DOHH2 (cell line): ENCODE data around the gene USP9X.

Experiments
- H3F3A ChIP-seq: fragments of 200-600 bp; sonication (generic), shearing (Covaris generic); 2 replicates; pipeline ENCODE4 v1.6.0; 2016; ENCODE audit warnings: antibody characterized with exemption, mild to moderate bottlenecking; ENCODE audit not compliant: control insufficient read depth, insufficient read depth
- H3K27ac ChIP-seq: fragments of 200-600 bp; sonication (generic); 2 replicates; pipeline ENCODE4 v1.5.1; 2014; ENCODE audit warnings: low read depth, mild to moderate bottlenecking, low read length, moderate library complexity
- H3K27me3 ChIP-seq: fragments of 200-600 bp; sonication (generic); 2 replicates; pipeline ENCODE4 v1.6.1; 2014; ENCODE audit warnings: mild to moderate bottlenecking, low read length, mixed read lengths; ENCODE audit not compliant: control insufficient read depth
- H3K36me3 ChIP-seq: fragments of 200-600 bp; sonication (generic); 2 replicates; pipeline ENCODE4 v1.6.1; 2014; ENCODE audit warnings: mild to moderate bottlenecking, low read length, moderate library complexity, mixed read lengths; ENCODE audit not compliant: control insufficient read depth
- H3K4me1 ChIP-seq: fragments of 200-600 bp; sonication (generic); 2 replicates; pipeline ENCODE4 v1.6.1; 2014; ENCODE audit warnings: mild to moderate bottlenecking, low read length, mixed read lengths; ENCODE audit not compliant: control insufficient read depth
- H3K4me2 ChIP-seq: fragments of 200-600 bp; sonication (generic); 2 replicates; pipeline ENCODE4 v1.6.0; 2014; ENCODE audit warnings: mild to moderate bottlenecking, low read length, moderate library complexity
- H3K4me3 ChIP-seq: fragments of 200-600 bp; sonication (generic); 2 replicates; pipeline ENCODE4 v1.5.1; 2014; ENCODE audit warnings: mild to moderate bottlenecking, low read length, mixed read lengths
- H3K79me2 ChIP-seq: fragments of 200-600 bp; sonication (generic); 2 replicates; pipeline ENCODE4 v1.6.1; 2014; ENCODE audit warnings: mild to moderate bottlenecking, low read length, mixed read lengths; ENCODE audit not compliant: control insufficient read depth
- H3K9me2 ChIP-seq: fragments of 200-600 bp; sonication (generic); replicated peaks from 2 replicates; pipeline ENCODE4 v1.6.1; 2014; ENCODE audit warnings: mild to moderate bottlenecking, low read length, mixed read lengths; ENCODE audit not compliant: control insufficient read depth
- H3K9me3 ChIP-seq: fragments of 200-600 bp; sonication (generic); 2 replicates; pipeline ENCODE4 v1.6.1; 2014; ENCODE audit warnings: antibody characterized with exemption, low read length, mixed read lengths; ENCODE audit not compliant: control insufficient read depth, insufficient read depth
- H4K20me1 ChIP-seq: fragments of 200-600 bp; sonication (generic); 2 replicates; pipeline ENCODE4 v1.6.0; 2014; ENCODE audit warnings: low read depth, mild to moderate bottlenecking, antibody characterized with exemption, low read length, moderate library complexity; ENCODE audit not compliant: control insufficient read depth, insufficient read depth
- EZH2phosphoT487 ChIP-seq: fragments of 200-600 bp; sonication (generic); IDR thresholded peaks from 2 replicates; pipeline ENCODE4 v1.6.1; 2017; ENCODE audit warnings: borderline replicate concordance, mild to moderate bottlenecking, antibody characterized with exemption, low read length, moderate library complexity, mixed read lengths
- TF ChIP-seq, protein P1 (sequence below): fragments of 200-600 bp; sonication (generic); IDR thresholded peaks from one replicate; pipeline ENCODE4 v1.5.1; 2014; ENCODE audit warnings: antibody characterized with exemption, mild to moderate bottlenecking, low read depth, low read length; ENCODE audit not compliant: poor library complexity, severe bottlenecking

USP9X gene

DNA sequence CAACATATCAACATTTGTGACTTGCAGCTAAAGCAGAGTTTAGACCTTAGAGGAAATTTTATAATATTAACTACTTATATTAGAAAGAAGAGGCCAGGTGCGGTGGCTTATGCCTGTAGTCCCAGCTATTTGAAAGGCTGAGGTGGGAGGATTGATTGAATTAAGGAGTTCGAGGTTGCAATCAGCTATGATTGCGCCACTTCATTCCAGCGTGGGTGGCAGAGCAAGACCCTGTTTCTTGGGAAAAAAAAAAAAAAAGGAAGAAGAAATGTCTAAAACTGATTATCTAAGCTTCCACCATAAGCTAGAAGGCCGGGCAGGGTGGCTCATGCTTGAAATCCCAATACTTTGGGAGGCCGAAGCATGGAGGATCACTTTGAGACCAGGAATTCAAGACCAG is 42.0 kb upstream of the USP9X start:
- Histone ChIP-seq H3K4me1 (no peaks in the 10 kb centered on the region), H3K4me3 (no peak overlapping the region), H3K4me2 (no peak overlapping the region), H3K27ac (no peak overlapping the region), H3K27me3 (no peaks in the 10 kb centered on the region), H3F3A (no peaks in the 10 kb centered on the region), H4K20me1 (no peaks in the 10 kb centered on the region), H3K9me3 (no peaks in the 10 kb centered on the region), H3K9me2 (no peaks in the 10 kb centered on the region), H3K79me2 (no peaks in the 10 kb centered on the region), H3K36me3 (no peaks in the 10 kb centered on the region)
- no peak for TF ChIP-seq EZH2phosphoT487
- TF ChIP-seq, protein P1, sequence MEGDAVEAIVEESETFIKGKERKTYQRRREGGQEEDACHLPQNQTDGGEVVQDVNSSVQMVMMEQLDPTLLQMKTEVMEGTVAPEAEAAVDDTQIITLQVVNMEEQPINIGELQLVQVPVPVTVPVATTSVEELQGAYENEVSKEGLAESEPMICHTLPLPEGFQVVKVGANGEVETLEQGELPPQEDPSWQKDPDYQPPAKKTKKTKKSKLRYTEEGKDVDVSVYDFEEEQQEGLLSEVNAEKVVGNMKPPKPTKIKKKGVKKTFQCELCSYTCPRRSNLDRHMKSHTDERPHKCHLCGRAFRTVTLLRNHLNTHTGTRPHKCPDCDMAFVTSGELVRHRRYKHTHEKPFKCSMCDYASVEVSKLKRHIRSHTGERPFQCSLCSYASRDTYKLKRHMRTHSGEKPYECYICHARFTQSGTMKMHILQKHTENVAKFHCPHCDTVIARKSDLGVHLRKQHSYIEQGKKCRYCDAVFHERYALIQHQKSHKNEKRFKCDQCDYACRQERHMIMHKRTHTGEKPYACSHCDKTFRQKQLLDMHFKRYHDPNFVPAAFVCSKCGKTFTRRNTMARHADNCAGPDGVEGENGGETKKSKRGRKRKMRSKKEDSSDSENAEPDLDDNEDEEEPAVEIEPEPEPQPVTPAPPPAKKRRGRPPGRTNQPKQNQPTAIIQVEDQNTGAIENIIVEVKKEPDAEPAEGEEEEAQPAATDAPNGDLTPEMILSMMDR: no peak

DNA sequence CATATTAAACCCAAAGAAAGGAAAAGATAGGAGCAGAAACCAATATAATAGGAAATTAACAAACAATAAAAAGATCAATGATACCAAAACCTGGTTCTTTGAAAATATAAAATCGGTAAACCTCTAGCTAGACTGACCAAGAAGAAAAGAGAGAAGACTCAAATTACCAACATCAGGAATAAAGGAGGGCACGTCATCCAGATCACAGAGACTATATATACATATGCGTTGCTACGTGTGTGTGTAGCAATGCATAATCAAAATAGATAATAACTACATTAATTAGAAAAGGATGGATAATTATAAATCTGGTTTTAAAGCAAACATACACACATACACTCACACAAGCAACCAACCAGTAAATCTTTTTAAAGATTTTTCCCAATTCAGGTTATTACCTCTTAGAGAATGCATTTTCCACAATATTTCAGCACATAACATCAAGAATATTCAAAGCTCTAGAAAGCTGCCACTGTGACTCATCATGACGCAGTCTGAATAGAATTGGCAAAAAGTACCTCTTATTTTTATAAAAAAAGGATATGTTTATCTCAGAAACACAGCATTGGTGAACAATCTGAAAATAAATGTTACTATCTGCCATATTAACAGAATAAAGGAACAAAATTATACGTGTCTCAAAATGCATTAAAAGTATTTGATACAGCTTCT is 41.4 kb upstream of the USP9X start:
- Histone ChIP-seq H3K4me1 (no peaks in the 10 kb centered on the region), H3K27me3 (no peaks in the 10 kb centered on the region), H3K27ac (no peak overlapping the region), H3K36me3 (no peaks in the 10 kb centered on the region), H3K4me3 (no peak overlapping the region), H3K79me2 (no peaks in the 10 kb centered on the region), H4K20me1 (no peaks in the 10 kb centered on the region), H3K4me2 (no peak overlapping the region), H3F3A (no peaks in the 10 kb centered on the region), H3K9me2 (no peaks in the 10 kb centered on the region), H3K9me3 (no peaks in the 10 kb centered on the region)
- TF ChIP-seq EZH2phosphoT487: no peak
- TF ChIP-seq, protein P1: no peak

DNA sequence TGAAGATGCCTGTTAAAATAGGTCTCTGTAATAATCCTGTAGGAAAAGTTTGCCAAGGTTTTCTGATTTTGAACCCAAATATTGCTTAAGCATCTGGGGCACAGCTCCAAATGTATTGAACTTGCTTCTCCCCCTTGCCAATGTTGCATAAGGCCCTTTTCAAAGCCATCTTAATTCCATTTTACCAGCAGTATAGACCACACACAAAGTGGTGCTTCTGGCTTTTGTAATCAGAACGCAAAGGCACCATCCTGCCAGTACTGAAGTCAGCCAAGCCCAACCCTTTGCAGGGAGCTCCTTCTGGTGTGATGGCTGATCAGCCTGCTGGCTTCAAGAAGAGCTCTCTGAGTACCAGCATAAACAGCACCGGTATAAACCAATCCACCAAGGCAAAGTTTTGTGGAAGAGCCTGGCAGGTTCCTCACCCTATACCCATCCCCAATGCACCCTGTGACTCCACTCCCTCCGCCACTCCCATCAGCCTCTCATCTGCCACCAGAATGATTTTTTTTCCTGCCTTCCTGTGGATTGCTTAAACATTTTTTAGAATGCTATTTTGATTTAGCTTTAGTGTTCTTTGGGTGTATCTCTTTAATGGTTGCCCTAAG is 39.2 kb upstream of the USP9X start:
- no peaks in the 10 kb centered on the region for H3K9me2 ChIP-seq
- H3K4me2 ChIP-seq: no peak overlapping the region
- no peak overlapping the region for H3K27ac ChIP-seq
- H3K27me3 ChIP-seq: no peaks in the 10 kb centered on the region
- H3K4me1 ChIP-seq: no peaks in the 10 kb centered on the region
- no peaks in the 10 kb centered on the region for H4K20me1 ChIP-seq
- no peaks in the 10 kb centered on the region for H3K9me3 ChIP-seq
- TF ChIP-seq, protein P1: no peak
- no peak for TF ChIP-seq EZH2phosphoT487
- H3F3A ChIP-seq: no peaks in the 10 kb centered on the region
- H3K36me3 ChIP-seq: no peaks in the 10 kb centered on the region
- no peak overlapping the region for H3K4me3 ChIP-seq
- H3K79me2 ChIP-seq: no peaks in the 10 kb centered on the region
